Neural progenitor cell (in vitro differentiated cells): ENCODE data around the gene EDEM3. TPM values are rescaled to one million over a fixed set of nuclear protein-coding genes. Genes with fewer than 3 reads are reported as not detected.
"Not testable (repeated sequence)": the region's sequence is repeated elsewhere in the genome, so short reads cannot be mapped to it uniquely, and the experiment has no call there.

Source experiments
- DNase-seq: peaks from one replicate; pipeline ENCODE4 v3.0.0-alpha.2; 2016; ENCODE audit warnings: low spot score
- H2AFZ ChIP-seq: fragments of 200-600 bp; sonication (generic); replicated peaks from 2 replicates; pipeline ENCODE4 v1.6.1; 2016; ENCODE audit warnings: antibody characterized with exemption
- H3F3A ChIP-seq: fragments of 200-600 bp; sonication (generic); 2 replicates; pipeline ENCODE4 v1.6.1; 2016; ENCODE audit warnings: antibody characterized with exemption, low read depth
- H3K27ac ChIP-seq: fragments of 200-600 bp; sonication (generic); 2 replicates; pipeline ENCODE4 v1.5.1; 2016; ENCODE audit warnings: mild to moderate bottlenecking
- H3K27me3 ChIP-seq: fragments of 200-600 bp; sonication (generic); 2 replicates; pipeline ENCODE4 v1.6.1; 2016; ENCODE audit warnings: mild to moderate bottlenecking, moderate library complexity
- H3K36me3 ChIP-seq: fragments of 200-600 bp; sonication (generic); 2 replicates; pipeline ENCODE4 v1.5.1; 2016
- H3K4me1 ChIP-seq: fragments of 200-600 bp; sonication (generic); 2 replicates; pipeline ENCODE4 v1.6.1; 2016; ENCODE audit warnings: mixed run types
- H3K4me2 ChIP-seq: fragments of 200-600 bp; sonication (generic); 2 replicates; pipeline ENCODE4 v1.6.1; 2016
- H3K4me3 ChIP-seq: fragments of 200-600 bp; sonication (generic); 2 replicates; pipeline ENCODE4 v1.5.1; 2016
- H3K79me2 ChIP-seq: fragments of 200-600 bp; sonication (generic); 2 replicates; pipeline ENCODE4 v1.6.1; 2016; ENCODE audit warnings: low read depth
- H3K9ac ChIP-seq: fragments of 200-600 bp; sonication (generic); 2 replicates; pipeline ENCODE4 v1.6.1; 2016
- H3K9me3 ChIP-seq: fragments of 200-600 bp; sonication (generic); 2 replicates; pipeline ENCODE4 v1.5.1; 2016; ENCODE audit warnings: low read depth
- H4K20me1 ChIP-seq: fragments of 200-600 bp; sonication (generic); 2 replicates; pipeline ENCODE4 v1.6.1; 2016; ENCODE audit warnings: low read depth
- H3K27ac Mint-ChIP-seq: 3 replicates; pipeline ENCODE4 v1.8.0; 2021; ENCODE audit warnings: mixed read lengths
- H3K27me3 Mint-ChIP-seq: 2 replicates; pipeline ENCODE4 v1.8.0; 2022; ENCODE audit warnings: low read depth, mild to moderate bottlenecking, inconsistent platforms, moderate library complexity, mixed read lengths; ENCODE audit not compliant: insufficient read depth
- H3K36me3 Mint-ChIP-seq: 3 replicates; pipeline ENCODE4 v1.8.0; 2021; ENCODE audit warnings: mixed read lengths
- H3K4me1 Mint-ChIP-seq: 3 replicates; pipeline ENCODE4 v1.8.0; 2021; ENCODE audit warnings: mixed read lengths
- H3K4me3 Mint-ChIP-seq: 3 replicates; pipeline ENCODE4 v1.8.0; 2021; ENCODE audit warnings: mild to moderate bottlenecking, moderate library complexity, mixed read lengths
- H3K9me3 Mint-ChIP-seq: 3 replicates; pipeline ENCODE4 v1.8.0; 2020; ENCODE audit warnings: mixed read lengths
- CTCF ChIP-seq: fragments of 200-600 bp; sonication (generic); IDR thresholded peaks from 2 replicates; pipeline ENCODE4 v1.5.1; 2017; ENCODE audit warnings: antibody characterized with exemption, mild to moderate bottlenecking
- EZH2 ChIP-seq: fragments of 200-600 bp; sonication (generic); IDR thresholded peaks from 2 replicates; pipeline ENCODE4 v1.6.1; 2017; ENCODE audit warnings: antibody characterized with exemption, mild to moderate bottlenecking, moderate library complexity
- EZH2phosphoT487 ChIP-seq: fragments of 200-600 bp; sonication (generic); IDR thresholded peaks from 2 replicates; pipeline ENCODE4 v1.6.1; 2017; ENCODE audit warnings: antibody characterized with exemption
- total RNA-seq: library from RNA; depleted of rRNA; stranded (reverse); fragments of >200 nt; gene quantifications from 2 replicates; pipeline ENCODE4 v1.2.3, GENCODE V29; 2015; ENCODE audit warnings: low replicate concordance

EDEM3 gene
- total RNA-seq, 1 donor from 2014 or later: 32.9 TPM

GRCh38 chr1:184684285-184685074 lies 70.2 kb downstream of the EDEM3 start:
- no peak for DNase-seq
- H3K27ac Mint-ChIP-seq: no peak overlapping the region

GRCh38 chr1:184682956-184683355 lies 71.7 kb downstream of the EDEM3 start:
- peaks cover 5% of the 10 kb centered on the region for H3K36me3 Mint-ChIP-seq
- peaks cover 5% of the 10 kb centered on the region for H3K27me3 Mint-ChIP-seq
- peaks cover 3% of the 10 kb centered on the region for H3K4me1 Mint-ChIP-seq
- H3K4me1 ChIP-seq: peaks cover 3% of the 10 kb centered on the region
- no peak for DNase-seq
- peaks cover 18% of the 10 kb centered on the region for H3K9me3 Mint-ChIP-seq
- no peaks in the 10 kb centered on the region for H3K27me3 ChIP-seq
- no peak overlapping the region for H3K27ac Mint-ChIP-seq
- no peak overlapping the region for H3K4me3 ChIP-seq
- H3K27ac ChIP-seq: no peak overlapping the region
- no peaks in the 10 kb centered on the region for H3K79me2 ChIP-seq
- no peak overlapping the region for H3K9ac ChIP-seq
- no peak for TF ChIP-seq EZH2phosphoT487
- no peak for TF ChIP-seq CTCF
- TF ChIP-seq EZH2: no peak
- no peak overlapping the region for H3K4me3 Mint-ChIP-seq
- no peaks in the 10 kb centered on the region for H3K9me3 ChIP-seq
- no peaks in the 10 kb centered on the region for H4K20me1 ChIP-seq
- H3K36me3 ChIP-seq: no peaks in the 10 kb centered on the region
- H3F3A ChIP-seq: no peaks in the 10 kb centered on the region
- H2AFZ ChIP-seq: no peak overlapping the region
- no peak overlapping the region for H3K4me2 ChIP-seq

More at GRCh38 chr1:184684285-184685074, 70.2 kb downstream of the EDEM3 start:
- Mint-ChIP-seq H3K4me3 (no peak overlapping the region), H3K9me3 (peaks cover 16% of the 10 kb centered on the region), H3K36me3 (peaks cover 5% of the 10 kb centered on the region), H3K4me1 (peaks cover 3% of the 10 kb centered on the region), H3K27me3 (peaks cover 5% of the 10 kb centered on the region)
- no peak for TF ChIP-seq EZH2phosphoT487
- TF ChIP-seq CTCF: no peak
- no peak for TF ChIP-seq EZH2
- no peaks in the 10 kb centered on the region for H4K20me1 ChIP-seq
- H3K79me2 ChIP-seq: no peaks in the 10 kb centered on the region
- H3K27ac ChIP-seq: no peak overlapping the region
- no peaks in the 10 kb centered on the region for H3K27me3 ChIP-seq
- H3K4me1 ChIP-seq: peaks cover 3% of the 10 kb centered on the region
- H3K36me3 ChIP-seq: no peaks in the 10 kb centered on the region
- H3K9me3 ChIP-seq: no peaks in the 10 kb centered on the region
- no peak overlapping the region for H2AFZ ChIP-seq
- no peak overlapping the region for H3K4me3 ChIP-seq
- H3K4me2 ChIP-seq: no peak overlapping the region
- no peak overlapping the region for H3K9ac ChIP-seq
- no peaks in the 10 kb centered on the region for H3F3A ChIP-seq

GRCh38 chr1:184680611-184681225 lies 73.9 kb downstream of the EDEM3 start:
- not testable (repeated sequence) for H3K4me1 ChIP-seq, H3K36me3 Mint-ChIP-seq, H4K20me1 ChIP-seq, H2AFZ ChIP-seq, H3K4me3 ChIP-seq, H3K27ac Mint-ChIP-seq, H3K4me3 Mint-ChIP-seq, H3K27ac ChIP-seq, H3K4me2 ChIP-seq, H3K9ac ChIP-seq, DNase-seq, H3K79me2 ChIP-seq, H3K9me3 ChIP-seq, H3K27me3 Mint-ChIP-seq, H3K4me1 Mint-ChIP-seq, H3K27me3 ChIP-seq, H3F3A ChIP-seq, H3K36me3 ChIP-seq
- H3K9me3 Mint-ChIP-seq: peaks cover 18% of the 10 kb centered on the region

- not testable (repeated sequence) for H3K4me2 ChIP-seq, H2AFZ ChIP-seq, H3K36me3 Mint-ChIP-seq, H3K9ac ChIP-seq, H3K27ac ChIP-seq, H3K4me3 ChIP-seq, DNase-seq, H3F3A ChIP-seq, H4K20me1 ChIP-seq, H3K9me3 ChIP-seq, H3K27ac Mint-ChIP-seq, H3K4me1 Mint-ChIP-seq, H3K79me2 ChIP-seq, H3K36me3 ChIP-seq, H3K4me3 Mint-ChIP-seq, H3K4me1 ChIP-seq, H3K27me3 Mint-ChIP-seq, H3K27me3 ChIP-seq
- H3K9me3 Mint-ChIP-seq: peaks cover 18% of the 10 kb centered on the region
Measured at GRCh38 chr1:184679472-184679871, 75.2 kb downstream of the EDEM3 start.
